Breast epithelium (tissue), 3 donors: ENCODE measurements around the gene VASP.

ENCODE experiments used
- POLR2A ChIP-seq: fragments of 450-650 bp; IDR thresholded peaks from one replicate; pipeline ENCODE4 v1.6.1; 2016; ENCODE audit warnings: antibody characterized with exemption, mild to moderate bottlenecking, moderate library complexity
- POLR2AphosphoS5 ChIP-seq, 3 donors: sonication (generic); formaldehyde crosslinking; IDR thresholded peaks; one replicate each; pipeline ENCODE4 v1.6.1; 2017; ENCODE audit warnings: antibody characterized with exemption in 3 of 3
- TF ChIP-seq, protein P1 (sequence below), 3 donors: fragments of 450-650 bp; IDR thresholded peaks; one replicate each; pipeline ENCODE4 v1.5.1; 2016 to 2017; ENCODE audit warnings: antibody characterized with exemption in 3 of 3, mild to moderate bottlenecking in 3 of 3, moderate library complexity in 3 of 3

DNA sequence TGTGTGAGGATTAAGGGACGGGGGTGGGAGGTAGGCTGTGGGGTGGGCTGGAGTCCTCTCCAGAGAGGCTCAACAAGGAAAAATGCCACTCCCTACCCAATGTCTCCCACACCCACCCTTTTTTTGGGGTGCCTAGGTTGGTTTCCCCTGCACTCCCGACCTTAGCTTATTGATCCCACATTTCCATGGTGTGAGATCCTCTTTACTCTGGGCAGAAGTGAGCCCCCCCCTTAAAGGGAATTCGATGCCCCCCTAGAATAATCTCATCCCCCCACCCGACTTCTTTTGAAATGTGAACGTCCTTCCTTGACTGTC, 34.0 kb upstream of the VASP start:
- TF ChIP-seq POLR2AphosphoS5 (IDR thresholded peaks at IDR 0.05) (no peak), POLR2A (no peak)
- TF ChIP-seq, protein P1, sequence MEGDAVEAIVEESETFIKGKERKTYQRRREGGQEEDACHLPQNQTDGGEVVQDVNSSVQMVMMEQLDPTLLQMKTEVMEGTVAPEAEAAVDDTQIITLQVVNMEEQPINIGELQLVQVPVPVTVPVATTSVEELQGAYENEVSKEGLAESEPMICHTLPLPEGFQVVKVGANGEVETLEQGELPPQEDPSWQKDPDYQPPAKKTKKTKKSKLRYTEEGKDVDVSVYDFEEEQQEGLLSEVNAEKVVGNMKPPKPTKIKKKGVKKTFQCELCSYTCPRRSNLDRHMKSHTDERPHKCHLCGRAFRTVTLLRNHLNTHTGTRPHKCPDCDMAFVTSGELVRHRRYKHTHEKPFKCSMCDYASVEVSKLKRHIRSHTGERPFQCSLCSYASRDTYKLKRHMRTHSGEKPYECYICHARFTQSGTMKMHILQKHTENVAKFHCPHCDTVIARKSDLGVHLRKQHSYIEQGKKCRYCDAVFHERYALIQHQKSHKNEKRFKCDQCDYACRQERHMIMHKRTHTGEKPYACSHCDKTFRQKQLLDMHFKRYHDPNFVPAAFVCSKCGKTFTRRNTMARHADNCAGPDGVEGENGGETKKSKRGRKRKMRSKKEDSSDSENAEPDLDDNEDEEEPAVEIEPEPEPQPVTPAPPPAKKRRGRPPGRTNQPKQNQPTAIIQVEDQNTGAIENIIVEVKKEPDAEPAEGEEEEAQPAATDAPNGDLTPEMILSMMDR (IDR thresholded peaks at IDR 0.05), result no peak
